ENCODE results near the gene WNT6.

Gene WNT6

DNA sequence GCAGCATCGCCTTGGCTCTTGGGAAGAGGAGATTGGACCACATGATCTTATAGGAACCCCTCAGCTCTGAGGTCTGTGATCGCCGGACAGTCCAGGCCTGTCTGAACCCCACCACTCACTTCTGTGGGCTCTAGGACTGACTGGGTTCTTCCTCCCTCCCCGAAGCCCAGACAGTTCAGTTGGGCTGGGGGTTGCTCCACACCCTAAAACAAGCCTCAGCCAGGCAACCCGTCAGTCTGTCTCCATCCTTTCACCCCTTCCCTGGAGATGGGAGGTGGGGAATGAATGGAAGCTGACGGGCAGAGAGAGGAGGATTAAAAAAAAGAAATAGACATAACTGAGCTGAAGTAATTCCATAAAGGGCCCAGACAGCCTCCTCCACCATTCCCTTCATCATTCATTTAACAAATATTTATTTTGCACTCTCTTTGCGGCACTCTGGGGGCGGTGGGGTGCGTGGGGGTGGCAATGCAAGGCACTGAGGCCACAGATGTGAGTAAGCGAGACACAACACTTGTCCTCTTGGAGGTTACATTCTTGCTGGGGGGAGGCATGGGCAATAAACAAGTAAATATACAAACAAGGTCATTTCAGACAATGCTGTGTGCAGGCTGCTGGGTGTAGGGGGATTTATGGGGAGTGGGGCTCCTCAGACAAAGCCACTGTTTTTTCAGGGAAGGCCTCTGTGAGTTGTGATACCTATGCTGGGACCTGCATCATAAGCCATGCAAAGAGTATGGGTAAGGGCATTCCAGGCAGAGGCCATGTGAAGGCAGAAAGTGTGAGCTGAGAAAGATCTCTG, 33.9 kb downstream of the WNT6 start:
- DNase-seq (ENCODE audit: low read depth), result no peak

DNA sequence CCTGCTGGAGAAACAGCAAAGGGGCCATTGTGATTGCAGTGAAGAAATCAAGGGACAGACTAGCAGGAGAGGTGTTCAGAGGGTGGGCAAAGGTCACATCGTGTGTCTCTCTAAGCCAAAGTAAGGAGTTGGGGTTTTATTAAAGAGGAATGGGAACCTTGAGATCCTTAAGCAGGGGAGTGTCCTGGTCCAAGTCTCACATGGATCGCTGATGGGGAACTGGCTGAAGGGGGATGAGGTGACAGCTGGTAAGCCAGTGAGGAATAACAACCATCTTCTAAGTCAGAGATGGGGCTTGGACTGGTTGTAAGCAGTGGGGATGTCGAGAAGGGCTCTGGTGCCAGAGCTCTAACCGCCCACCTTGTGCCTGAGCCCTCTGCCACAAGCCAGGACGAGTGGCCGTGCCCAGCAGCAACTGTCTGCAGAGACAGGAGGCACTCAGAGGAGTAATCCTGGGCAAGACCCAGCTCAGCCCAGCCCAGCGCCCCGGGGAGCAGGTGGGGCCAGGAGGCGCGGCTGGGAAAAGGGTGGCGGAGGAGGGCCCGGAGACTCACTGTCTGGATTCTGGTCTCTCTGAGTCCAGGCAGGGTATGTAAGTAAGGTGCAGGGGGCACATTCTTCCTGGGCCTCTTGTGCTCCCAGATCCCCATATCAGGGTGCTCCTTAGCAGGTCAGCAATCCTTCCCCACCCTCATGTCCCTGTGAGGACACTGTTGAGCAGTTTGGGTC, 34.7 kb downstream of the WNT6 start:
- no peak for DNase-seq (ENCODE audit: low read depth)

DNA sequence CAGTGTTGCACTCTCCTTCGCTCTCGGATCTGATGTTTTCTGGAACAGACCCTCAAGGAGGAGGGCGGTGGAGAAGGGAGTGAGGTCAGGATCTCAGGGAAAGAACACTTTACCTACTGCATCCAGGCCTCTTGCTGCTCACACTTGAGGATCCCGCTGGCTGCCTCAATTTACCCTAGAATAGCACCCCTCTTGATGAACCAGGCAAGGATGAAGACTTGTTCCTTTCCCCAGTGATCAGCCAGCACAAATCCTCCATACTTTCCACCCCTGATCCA, 35.2 kb downstream of the WNT6 start:
- DNase-seq (ENCODE audit: low read depth), result no peak

DNA sequence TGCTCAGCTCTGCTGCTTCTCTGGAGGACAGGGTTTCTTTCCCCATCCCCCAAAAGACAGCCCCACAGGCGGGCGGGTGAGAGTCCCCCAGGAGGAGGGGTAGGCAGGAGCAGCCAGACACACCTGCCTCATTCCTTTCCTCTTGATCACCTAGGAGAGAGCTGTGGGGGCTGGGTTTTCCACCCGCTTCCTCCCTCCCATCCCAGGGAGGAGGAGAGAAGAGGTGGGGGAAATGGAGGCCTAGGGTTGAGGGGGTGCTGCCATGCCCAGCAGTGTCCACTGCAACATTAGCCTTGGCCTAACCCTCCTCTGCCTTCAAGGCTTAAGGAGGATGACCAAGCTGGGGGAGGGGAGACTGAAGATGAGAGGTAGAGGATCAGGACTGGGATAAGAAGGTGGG, 35.7 kb downstream of the WNT6 start:
- no peak for DNase-seq (ENCODE audit: low read depth)

DNA sequence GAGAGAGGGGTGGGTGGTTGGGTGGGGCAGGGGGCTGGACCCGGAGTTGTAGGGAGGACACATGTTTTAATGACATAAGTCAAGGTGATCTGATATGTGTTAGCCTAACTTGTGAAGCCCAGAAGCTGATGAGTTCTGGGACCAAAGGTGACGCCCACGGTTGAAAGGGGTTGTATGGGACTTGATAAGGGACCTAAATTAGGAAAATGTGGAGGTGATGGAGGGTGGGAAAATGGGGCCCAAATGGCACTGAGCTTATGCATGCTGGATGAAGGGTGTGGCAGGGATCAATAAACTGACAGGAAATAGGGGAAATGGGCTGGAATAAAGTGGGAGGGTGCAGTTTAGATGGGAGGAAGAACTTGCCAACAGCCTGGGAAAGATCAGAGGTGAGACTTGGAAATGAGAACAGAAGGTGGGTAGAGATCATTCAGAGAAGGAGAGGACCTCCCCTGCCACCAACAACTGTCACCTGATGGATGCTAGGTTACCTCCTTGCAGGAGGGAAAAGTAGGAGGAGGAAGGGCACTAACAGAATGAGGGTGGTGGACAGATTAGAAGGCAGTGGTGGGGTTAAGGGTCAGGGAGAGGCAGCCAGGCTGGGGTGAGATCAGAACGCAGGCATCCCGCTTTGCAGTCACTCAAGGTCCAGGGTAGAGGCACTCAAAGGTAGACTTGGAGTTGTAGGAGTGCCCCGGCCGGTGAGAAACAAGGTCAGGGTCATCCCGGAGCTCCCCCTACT, 36.3 kb downstream of the WNT6 start:
- DNase-seq (ENCODE audit: low read depth), result no peak

DNA sequence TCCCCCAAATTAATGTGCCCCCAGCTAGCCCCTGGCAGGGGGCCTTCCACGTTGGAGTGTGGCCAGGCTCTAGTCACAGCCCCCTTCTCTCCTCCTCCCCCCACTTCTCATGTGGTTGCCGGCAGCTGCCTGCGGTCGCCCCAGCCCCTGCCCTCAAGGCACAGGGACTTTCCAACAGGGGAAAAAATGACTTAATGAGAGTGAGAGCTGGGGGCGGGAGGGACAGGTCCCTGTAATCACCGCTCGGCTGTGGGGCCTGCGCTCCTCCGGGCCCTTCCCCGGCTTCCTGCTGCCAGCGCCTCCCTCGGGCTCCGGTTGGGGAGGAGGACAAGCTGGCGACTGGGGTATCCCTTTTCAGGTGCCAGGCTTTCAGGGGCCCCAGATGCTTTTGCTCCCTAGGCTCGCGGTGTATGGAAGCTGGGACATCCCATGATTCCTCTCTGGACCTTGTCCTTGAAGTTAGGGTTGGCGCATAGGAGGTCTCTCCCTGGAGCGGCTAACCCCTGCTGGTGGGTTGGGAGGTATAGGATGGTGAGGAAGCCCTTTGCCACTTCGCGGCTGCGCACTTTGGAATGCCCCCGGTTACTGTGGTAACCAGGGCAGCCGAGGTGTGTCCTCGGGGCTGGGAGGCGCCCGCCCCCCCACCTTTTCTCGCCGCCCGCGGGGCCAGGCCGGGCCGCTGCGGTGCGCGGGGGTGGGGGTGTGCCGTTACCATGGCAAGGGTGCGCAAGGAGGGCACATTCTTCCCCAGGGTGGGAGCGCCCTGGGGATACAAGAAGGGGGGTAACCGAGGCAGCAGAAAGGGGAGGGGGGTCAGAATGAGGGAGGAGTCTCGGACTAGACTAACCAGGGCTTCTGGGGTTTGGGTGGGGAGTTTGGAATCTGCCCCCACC, 37.1 kb downstream of the WNT6 start:
- no peak for DNase-seq (ENCODE audit: low read depth)

DNA sequence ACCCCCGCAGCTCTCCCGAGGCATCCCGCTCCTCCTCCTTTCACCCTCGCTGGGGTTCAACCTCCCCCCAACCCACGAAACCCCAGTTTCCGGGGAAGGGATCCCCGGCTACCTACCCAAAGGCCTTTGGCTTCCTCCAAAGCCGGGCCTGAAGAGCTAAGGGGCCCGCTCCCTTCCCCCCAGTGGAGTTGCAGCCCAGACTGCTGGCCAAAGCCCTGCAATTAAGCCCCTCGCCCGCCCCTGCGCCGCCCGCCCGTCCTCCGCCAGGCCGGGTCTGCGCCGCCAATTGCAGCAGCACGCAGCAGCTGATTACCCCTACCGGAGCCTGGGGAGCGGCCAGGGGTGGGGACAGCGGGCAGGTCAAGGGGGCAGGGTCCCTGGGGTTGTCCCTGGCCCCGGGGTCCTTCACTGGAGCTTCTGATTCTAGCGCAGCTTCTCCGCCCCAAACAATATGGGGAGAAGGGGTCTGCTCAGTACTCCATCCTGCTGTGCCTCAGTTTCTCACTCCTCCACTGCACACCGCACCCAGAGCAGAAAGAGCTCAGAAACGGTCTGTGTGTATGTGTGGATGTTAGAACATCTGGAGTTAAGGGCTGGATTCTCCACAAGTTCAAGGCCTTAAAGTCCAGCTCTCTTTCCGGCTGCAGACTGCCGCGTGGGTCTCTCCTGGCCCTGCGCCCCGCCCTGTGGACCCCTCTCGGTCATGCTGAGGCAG, 37.9 kb downstream of the WNT6 start:
- no peak for DNase-seq (ENCODE audit: low read depth)

DNA sequence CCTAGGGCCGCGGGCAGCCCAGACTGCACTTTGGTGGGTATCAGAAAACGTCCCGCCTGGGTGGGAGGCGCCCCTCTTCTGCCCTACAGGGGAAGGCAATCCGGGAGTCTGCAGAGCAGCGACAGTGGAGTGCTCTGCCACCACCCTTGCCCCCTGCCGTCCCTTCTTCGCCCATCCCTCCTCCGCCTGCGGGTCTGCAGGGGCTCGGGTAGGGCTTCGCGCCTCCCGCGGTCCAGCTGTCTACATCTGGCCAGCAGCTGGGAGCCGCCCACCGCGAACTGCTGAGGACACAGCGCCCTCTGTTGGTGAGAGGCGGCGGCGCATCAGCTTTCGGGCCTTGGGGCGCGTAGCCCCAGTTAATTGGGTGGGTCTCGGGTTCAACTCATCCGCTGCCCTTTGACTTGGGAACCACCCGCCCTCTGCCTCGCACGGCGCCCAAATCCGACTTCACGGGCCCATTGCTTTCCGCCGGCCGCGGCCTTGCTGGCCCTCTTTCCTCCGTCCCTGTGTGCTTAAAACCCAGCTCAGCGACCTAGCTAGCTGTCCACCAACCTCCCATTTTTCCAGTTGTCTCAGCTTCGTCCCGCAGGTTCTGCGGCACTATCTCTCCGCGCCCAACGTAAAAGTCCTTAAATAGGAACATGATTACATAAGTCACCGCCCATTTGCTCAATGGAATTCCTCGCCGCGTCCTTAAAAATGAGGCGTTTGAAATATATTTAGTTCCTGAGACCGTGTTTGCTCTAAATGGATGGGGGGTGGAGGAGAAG, 38.7 kb downstream of the WNT6 start:
- no peak for DNase-seq (ENCODE audit: low read depth)

DNA sequence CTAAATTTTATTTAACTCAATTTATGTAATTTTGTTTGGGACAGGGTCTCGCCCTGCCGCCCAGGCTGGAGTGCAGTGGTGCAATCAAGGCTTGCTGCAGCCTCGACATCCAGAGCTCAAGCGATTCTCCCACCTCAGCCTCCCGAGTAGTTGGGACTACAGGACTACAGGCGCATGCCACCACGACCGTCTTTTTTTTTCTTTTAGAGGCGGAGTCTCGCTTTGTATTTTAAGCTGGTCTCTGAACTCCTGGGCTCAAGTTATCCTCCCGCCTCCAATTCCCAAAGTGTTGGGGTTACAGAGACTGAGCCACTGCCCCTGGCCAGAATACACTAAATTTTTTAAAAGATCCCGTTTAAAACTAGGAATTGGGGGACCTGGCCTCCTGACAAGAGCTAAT, 39.5 kb downstream of the WNT6 start:
- no peak for DNase-seq (ENCODE audit: low read depth)

DNA sequence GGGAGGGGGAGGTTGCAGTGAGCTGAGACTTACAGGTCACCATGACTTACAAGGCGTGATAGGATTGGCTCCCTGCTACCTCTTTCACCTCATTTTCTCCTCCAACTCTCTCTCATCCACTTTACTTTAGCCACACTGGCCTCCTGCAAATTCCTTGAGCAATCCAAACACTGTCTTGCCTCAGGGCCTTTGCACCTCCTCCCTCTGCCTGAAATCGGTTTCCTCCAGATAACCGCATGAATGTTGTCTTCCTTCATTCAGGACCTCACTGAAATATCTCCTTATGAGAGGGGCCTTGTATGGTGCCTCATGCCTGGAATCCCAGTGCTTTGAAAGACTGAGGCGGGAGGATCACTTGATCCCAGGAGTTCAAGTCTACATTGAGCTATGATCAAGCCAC, 42.8 kb downstream of the WNT6 start:
- no peak for DNase-seq (ENCODE audit: low read depth)

DNA sequence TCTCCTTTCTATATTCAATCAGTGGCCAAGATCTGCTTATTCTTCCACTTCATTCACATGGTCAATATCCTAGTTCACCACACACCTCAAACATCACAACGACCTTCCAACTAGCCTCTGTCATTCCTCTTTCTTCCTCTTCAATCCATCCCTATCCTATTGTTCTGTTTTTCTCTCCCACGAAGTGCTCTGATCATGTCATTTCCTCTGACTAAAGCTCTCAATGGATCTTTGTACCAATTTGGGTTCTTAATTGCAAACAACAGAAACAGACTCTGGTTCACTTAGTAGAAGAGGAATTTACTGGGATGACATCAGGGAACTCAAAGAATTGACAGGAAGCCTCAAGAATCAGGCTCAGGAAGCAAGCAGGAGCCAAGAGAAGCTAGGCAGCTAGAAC, 44.6 kb downstream of the WNT6 start:
- DNase-seq (ENCODE audit: low read depth), result no peak

DNA sequence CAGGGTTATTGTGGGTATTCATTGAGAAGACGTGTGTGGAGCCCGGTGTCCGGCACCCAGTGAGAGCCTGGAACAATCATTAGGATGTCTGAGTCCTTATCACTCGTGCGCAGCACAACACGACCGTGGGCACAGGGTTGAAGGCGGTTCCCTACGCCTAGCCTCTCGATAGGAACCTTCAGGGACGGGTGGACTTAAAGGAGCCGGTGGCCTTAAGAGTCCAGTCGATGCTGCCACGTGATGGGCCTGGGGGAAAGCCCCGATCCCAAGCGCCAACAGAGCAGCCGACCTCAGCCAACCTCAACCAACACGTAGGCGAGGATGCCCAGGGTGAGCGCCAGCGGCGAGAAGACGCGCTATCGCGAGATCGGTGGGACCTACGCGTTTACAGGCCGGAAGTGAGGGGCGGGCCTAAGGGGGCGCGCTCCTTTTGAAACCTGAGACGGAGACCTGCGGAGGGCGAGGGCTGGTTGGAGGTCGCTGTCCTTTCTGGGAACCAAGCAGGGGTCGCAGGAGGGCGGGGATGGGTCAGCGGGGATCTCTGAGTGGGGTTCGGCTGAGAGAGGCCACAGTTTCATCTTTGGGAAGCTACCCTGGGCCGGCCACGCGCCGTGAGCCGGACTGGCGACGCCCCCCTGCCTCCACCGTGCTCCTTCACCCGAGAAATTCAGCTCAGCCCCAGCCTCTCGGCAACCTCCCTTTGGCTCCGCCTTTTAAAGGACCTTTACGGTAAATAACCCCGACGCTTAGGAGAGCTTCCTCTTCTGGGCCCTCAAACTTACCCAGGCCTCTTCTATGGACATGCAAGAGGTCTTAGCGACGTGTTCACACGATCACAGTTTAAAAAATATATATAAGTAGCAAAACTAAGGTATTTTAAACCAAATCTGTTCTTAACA, 49.4 kb downstream of the WNT6 start:
- peak; percentile 93 for DNase-seq (ENCODE audit: low read depth)

DNA sequence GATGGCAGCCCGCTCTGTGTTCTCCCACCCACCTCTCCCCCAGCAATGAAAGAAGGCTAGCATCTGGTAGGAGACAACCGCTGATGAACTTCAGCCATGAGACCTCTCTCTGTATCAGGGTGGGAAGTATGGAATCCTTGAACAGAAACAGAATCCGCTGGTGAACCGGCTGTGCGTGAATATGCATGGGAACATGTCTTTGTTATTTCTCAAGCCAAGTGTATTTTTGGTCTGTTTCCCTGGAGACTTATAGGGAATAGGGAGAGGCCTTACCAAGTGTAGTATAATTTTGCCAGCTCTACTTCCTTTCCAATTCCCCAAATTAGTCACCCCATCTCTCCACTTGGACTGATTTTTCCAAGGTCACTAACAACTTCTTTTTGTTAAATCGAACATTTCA, 51.1 kb downstream of the WNT6 start:
- DNase-seq (ENCODE audit: low read depth), result no peak

DNA sequence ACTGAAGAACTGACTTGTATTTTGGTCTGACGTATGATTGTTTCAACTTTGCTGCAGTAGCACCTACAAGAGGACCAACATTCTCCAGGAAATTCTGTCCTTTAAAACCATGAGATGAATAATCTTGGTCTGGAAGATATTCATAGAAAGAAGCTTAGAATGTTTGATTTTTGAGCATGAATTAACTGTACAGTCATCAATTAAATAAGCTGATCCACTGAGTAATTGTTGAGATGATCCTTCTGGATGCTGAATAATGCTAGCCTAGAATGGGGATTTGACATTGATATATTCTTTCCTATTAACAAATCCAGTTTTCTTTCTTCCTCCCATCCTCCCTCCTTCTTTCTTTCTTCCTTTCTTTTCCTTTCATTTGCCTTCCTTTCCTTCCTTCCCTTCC, 60.9 kb downstream of the WNT6 start:
- DNase-seq (ENCODE audit: low read depth), result no peak
